ENCODE data around the gene ABCC12.

ABCC12 gene

DNA sequence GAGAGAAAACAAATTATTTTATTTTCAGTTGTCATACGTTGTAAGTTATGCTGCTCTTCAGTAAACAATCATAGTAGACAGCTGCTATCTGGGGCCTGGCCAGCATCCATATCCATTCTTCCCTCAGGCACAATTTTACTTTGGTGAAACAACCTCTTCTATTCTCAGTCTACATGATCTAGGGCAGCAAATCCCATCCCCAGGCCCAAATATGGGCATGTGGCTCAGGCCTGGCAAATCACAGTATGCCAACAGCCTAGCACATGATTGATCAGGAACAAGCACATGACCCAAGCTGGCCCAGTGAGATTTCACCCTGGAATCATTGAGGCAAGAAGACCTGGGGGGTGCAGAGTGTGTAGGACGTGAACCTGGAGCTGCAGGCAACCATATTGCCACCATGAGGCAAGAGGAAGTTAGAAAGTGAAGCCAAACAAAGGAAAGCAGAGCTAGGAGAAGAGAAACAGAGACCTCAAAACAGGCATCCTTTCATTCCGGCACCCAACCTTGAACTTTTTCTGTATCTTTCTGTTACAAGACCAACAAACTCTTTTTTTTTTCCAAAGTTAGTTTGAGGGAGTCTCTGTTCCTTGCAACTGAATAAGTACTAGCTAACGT lies 10.3 kb upstream of the ABCC12 start:
- no peak for DNase-seq

DNA sequence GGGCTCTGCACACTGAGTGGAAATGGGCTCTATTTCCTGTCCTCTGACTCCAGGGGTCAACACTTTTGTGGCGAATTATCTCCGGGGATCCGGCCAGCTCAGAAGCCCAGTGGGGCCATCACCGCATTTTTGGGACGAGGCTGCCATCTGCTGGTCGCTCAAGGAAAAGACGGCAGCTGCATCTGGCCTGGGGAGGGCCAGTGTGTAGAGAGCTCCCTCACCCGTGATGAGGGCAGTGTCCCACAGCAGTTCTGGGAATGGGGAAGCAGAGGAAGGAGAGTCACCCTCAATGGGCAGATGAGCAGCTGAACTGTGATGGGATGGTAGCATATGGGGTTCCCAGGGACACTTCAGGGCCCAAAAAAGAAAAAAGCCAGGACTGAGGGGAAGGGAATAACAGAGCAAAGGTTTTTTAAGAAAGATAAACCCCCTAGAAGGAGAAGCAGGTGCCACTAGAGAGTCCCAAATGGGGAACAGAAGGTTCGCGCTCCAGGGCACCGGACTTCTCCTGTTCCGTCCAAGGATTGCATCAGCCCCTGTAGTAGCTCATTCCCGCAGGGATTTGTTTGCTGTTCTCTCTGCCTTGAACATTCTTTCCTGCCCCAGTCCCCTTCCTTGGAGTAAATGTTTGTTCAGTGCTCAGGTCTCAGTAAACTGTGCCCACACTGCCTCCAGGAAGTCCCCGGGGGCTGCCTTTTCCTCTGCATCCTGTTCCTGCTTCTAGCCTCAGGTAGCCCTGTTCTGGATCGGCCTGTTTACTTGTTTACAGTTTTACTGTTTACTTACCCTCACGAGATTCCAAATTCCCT lies 9.3 kb upstream of the ABCC12 start:
- peak; percentile 67 for DNase-seq

DNA sequence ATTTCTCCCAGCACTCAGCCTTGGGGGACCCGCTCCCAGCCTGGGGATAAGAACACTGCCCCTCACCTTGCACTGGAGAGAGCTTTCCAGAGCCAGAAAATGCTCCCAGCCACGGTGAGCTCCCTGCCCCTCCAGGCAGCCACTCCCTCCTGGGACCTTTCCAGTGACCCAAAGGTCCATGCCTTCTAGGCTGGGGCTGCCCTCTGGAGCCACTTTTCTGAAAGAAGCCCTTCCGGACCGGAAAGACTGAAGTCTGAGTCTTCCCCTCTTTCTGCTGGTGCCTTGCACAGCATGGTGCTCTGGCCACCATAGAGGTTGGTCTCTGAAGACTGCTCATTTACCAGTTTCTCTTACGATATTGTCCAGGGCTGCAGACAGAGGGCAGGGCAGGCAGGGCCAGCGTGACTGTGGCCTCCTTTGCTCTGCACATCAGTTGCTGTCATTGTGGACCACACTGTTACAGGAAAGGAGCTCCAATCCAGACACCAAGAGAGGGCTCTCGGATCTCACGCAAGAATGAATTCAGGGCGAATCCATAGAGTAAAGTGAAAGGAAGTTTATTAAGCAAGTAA lies 7.1 kb upstream of the ABCC12 start:
- no peak for DNase-seq

DNA sequence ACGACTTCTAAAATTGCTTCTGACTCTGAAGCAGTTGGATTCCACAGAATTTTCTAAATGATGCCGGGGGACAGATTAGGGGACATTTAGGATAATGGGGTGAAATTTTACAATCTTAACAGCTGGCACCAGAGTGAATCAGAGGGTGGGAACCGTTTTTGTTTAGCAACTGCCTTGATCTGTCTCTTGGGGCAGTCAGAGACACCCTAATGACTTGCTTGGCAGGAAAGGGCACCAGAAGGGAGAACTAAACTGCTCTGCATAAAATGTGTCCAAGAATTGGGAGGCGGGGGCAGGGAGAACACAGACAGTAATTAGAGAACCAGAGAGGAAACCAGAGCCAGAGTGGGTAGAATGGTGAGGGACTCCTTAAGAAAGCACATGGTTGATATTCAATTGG lies 6.1 kb upstream of the ABCC12 start:
- no peak for DNase-seq

DNA sequence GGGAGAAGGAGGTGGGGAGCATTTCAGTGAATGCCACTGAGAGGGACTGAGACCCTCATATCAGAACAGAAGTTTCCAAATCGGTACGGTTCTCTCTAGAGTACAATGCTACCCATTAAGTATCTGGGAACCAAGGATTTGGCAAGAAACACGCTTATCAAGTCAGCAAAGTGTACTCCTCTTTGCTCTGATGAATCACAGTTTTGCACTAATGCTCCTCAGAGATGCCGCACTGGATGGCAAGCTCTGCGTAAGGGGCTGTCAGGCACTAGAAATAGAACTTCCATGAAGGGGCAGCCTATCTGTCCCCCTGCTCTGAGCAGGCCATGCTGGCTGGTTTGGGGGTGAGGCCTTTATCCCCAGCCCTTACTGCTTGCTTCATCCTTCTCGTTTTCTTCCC lies 4.8 kb upstream of the ABCC12 start:
- DNase-seq = no peak

DNA sequence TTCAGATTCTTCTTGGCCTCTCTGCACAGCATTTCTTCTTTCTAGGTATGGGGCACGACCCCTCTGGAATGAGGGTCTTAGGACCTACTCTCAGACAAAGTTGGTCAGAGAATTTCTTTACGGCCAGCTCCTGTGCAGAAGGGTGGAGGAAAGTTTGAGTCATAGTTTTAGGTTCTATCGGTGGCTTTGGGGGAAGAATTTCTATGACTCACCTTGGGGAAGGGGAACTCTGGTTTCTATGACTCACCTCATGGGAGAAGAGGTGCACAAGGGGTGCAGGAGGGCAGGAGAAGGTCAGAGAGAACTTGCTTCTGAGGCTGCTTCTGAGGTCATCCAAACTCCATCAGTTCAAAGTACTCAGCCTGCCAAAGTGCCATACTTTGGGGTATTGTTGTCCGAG lies 2.5 kb upstream of the ABCC12 start:
- no peak for DNase-seq

DNA sequence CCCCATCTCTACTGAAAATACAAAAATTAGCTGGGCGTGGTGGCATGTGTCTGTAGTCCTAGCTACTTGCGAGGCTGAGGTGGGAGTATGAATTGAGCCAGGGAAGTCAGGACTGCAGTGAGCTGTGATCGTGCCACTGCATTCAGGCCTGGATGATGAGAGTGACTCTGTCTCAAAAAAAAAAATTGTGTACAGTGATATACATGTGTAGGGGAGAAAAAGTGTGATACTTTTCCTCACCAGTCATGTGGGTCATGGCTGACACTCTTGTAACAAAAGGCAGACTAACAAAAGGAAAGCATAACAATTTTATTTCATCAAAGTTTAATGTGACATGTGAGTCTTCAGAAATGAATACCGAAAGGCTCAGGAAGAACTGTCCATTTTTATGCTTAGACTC lies 2.0 kb upstream of the ABCC12 start:
- no peak for DNase-seq

DNA sequence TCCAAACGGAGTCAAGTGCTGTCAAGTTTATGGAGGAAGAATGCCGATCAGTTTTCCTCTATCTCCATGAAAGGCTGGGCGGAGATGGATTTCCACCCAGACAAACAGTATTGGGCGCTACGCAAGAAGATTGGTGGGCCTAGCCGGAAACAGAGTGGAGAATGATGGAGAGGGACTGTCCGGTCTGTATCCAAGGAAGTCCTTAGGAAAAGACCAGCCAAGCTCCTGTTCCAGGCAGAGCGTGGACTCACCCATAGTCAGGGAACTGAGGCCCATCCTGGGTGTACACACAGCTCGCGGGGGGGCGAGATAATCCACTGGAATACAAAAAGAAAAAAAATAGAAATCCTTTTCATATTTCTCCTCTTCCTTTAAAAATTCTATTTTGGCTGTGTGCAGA lies 1.5 kb upstream of the ABCC12 start:
- no peak for DNase-seq

DNA sequence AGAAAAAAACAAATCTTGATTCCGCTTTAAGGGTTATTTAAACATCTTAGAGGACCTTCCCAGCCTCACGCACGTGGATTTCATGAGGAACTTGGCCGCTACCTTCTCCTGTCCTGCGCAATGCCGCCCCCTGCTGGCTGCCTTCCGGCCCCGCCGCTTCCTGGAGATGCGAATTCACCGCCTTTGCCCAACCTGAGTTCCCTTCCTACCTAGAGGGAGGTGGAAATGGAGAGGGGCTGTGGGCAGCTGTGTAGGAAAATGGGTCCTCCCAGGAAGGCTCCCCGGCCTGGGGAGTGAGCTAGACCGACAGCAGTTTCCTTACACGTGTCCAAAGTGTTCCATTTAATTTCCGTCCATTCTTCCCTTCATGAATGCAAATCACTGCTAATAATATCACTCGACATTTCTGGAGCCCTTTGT lies 1.0 kb upstream of the ABCC12 start:
- peak; percentile 81 for DNase-seq

DNA sequence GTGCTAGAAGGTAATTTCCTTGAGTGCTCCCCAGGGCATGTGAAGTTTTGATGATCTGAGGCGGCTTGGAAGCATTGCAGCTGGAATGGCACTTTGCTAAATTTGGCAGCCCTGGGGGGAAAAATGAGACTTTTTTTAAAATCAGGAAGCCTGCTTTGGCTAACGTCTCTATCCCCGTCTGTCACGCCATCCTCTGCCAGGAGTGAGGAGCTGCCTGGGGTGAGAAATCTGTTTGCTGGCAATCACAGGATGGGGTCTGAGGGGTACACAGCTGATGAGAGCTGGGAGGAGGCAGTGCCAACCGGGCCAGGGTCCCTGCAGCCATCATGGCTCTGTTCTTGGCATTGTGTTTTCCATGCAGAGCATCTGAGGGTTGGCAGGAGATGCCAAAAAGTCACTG lies 2.0 kb downstream of the ABCC12 start:
- DNase-seq = no peak

DNA sequence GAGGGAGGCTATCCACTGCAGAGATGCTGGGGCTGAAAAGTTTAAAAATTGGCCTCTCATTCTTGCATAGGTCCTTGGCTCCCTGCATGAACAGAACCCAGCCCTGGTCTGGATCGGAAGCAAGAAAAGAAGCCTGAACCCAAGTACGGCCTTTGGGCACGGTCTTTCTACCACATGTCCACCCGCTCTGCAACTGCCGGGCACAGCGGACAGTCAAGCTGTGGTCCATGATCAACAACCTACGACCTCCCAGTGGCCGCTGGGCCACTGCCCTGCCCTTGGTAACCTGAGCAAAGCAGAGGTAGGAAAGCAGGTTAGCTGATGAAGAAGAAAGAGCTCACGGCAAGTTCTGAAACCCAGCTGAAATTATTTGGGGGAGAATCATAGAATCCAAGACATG lies 3.6 kb downstream of the ABCC12 start:
- DNase-seq = no peak

DNA sequence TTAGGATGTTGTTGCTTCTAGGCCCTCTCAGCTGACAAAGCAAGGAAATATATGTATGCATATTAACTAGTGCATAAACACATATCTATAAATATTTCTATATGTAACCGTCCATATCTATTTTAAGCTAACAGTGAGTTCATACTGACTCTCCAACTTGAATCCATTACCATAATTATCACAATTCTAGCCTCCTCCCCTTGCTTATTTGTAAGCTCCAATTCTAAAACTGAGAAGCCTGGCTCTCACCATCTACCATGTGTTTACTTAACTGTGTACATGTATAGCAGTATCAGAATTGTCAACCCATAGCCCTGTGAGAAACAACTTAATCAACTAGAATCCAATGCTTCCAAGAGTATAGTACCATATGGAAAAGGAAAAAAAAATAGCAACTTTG lies 5.1 kb downstream of the ABCC12 start:
- no peak for DNase-seq

DNA sequence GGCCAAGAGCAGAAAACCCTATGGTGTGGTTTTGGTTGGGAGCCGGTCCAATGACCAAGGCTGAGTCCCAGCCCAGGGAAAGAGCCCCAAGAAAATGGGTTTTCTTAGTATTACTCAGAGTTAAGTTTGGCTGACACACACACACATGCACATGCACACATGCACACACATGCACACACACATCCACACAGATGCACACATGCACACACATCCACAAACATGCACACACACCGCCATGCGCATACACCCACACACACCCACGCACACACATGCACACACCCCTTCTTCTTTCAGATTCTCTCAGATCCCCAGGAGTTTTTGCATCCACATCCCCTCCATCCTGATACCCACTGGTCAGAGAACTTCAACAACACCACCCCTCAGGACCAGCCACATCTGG lies 9.1 kb downstream of the ABCC12 start:
- no peak for DNase-seq

DNA sequence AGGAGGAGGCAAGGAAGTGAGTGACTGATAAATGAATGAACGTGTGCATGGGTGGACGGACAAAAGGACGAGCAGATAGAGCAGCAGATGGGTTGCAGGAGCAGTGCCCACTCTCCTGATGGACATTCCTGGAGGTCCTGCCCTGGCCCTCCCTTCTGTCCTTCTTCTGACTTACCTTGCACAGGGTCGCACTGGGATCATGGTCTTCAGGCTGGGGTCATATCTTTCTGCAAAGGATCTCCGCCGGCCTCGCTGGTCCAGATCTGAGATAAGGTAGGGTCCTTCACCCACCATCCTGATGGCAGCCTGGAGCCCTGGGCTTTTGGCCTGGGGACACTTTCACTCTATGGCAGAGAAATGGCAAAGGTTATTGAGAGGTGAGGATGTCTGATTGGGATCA lies 9.7 kb downstream of the ABCC12 start:
- DNase-seq = no peak

DNA sequence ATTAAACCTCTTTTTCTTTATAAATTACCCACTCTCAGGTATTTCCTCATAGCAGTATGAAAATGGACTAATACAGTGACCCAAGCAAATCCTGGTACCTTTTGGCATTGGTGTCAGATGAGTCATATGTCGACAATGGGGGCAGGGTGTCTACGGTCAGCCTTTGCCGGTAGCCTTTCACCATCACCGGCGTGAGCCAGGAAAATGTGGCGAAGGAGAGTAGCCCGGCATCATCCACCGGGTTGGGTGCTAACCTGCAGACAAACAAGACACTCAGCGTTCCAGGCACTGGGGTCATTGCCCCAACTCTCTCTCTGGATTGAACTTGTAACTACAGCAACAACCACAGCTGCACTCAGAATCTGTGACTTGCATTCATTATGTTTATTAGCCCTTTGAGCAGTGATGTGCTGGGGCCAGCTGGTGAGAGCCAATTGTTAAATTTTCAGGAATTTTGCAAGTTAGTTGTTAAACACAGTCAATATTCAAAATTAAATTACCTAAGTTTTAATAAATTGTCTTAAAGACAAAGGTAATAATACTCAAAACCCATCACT lies 11.9 kb downstream of the ABCC12 start:
- DNase-seq = no peak

DNA sequence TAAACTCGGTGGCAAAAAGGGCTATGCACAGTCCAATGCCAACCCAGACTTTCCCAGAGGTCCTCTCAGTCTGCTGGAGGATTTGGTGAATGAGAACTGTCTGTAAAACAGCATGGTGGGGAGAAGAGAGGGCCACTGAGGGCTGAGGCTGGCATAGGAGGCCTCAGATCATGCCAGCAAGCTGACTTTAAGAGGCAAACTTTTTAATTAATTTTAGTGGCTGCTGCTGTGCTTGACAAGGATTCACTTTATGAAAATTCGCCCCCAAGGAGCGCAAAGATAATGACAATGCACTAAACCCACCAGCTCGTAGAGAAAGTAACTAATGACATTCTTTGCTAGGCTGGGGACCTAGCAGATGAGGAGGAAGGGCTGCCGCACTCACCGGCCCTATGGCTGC lies 15.0 kb downstream of the ABCC12 start:
- DNase-seq = no peak

DNA sequence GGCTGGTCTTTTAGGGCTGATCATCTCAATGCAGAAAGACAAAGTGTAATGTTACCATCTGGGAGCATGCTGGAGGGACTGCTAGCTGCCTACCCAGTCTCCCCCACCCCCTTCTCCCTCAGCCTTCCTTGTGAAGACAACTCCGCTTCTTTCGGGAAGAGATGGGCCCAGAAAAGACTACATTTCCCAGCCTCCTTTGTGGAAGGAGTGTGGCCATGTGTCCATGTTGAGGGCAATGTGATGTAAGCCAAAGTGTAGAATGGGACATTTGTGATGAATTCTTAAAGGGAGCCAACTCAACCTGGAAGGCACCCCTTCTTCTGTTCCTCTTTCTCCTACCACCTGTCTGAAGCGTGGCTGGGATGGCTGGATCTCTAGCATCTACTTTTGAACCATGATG lies 16.3 kb downstream of the ABCC12 start:
- DNase-seq = no peak

DNA sequence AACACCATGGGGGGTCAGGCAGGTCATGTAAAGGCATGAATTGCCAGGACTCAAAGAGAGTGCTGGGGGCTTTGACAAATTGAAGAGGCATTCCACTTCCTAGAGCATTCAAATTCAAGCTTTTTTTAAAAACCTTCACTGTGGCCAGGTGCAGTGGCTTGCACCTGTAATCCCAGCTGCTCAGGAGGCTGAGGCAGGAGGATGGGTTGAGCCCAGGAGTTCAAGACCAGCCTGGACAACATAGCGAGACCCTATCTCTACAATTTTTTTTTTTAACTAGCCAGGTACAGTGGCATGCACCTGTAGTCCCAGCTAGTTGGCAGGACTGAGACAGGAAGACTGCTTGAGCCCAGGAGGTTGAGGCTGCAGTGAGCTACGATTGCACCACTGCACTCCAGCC lies 17.2 kb downstream of the ABCC12 start:
- no peak for DNase-seq

DNA sequence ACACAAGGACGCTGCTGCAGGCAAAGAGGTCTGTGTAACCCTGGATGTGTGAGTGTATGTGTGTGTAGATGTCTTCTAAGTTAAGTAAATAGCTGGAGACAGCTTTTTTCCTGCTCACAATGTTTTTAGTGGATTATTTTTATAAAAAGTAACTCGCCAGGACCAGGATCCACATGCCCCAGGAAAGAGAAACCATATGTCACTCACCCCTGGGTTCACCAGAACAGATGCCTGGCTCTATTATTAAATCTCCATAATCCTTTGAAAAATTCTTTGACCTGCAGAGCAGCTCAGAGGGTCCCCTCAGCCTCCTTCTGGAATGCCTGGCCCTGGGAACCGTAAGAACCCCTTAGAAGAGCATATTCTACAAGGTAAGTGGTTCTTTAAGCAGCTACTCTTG lies 18.0 kb downstream of the ABCC12 start:
- no peak for DNase-seq

DNA sequence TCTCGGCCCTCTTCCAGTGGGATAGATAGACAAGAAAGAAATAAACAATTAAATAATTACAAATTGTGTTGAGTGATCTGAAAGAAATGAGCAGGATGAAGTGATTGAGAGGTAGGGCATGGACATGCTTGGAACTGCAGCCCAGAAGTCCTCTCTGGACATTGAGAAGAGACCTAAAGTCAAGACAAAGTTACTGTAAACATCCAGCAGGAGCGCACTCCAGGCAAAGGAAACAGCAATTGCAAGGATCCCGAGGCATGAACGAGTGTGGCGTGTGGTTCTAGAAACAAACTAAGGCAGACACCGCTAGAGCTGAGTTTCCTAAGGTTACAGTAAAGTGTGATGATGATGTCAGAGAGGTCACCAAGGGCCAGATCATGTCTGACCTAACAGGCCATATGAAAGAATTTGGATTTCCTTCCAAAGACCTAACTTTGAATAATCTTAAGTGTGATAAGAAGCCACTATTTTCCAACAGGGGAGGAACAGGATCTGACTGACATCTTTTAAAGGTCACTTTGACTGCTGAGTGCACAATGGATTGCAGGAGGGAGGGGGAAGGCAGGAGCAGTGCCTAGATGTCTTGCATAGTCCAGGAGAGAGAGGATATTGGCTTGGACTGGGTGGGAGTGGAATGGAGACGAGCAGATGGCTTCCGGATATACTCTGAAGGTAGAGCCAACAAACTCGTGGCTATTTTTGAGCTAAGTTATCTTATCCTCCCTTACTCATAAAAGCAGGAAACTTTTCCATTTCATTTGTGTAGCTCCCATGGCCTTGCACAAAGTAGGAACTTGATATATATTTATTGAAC lies 19.0 kb downstream of the ABCC12 start:
- no peak for DNase-seq

DNA sequence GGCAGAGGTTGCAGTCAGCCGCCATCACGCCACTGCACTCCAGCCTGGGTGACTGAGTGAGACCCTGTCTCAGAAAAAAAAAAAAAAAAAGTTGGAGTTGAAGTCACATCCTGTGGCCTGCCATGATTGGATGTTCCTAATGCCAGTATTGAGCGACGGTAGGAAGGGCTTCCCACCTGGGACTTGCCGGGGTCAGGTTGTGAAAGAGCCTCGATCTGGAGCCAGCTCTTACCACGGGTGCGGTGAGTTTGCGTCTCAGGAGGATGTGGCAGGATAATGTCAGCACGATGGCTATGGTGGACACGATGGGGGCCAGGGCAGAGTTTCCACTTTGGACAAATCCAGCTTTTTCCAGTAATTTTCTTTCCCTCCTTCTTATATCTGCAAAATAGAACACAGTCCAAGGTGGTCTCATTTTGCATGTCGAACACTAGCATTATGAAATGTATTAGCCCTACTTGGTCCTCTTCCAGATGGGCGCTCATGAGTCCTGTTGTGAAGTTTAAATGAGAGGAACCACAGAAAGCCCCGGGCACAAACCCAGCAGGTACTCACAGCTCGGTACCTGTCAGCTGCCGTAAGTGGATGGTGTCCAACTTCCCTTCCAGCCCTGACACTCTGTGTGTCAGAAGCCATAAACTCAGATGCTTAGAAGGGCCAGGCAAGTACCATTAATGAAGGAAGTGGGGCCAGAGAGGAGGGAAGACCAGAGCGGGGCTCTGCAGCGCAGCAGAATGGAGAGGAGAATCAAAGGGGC lies 22.2 kb downstream of the ABCC12 start:
- no peak for DNase-seq

DNA sequence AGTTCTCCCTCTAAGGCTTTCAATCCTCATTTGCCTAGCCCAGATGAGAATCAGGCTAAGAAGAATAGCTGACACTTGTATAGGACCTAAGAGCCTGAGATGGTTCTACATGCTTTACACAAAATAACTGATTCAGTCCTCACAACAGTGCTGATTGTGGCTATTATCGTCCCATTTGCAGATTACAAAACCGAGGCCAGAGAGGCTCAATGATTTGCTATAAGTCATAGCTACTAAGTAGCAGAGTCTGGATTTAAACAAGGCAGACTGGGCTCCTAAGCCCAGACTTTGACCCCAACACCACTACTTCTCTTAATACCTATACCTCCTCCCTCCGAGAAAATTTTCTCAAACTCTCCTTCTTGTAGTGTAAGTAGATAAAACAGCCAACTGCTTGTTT lies 23.1 kb downstream of the ABCC12 start:
- DNase-seq = no peak

All from activated CD4-positive, alpha-beta T cell treated with anti-CD3 and anti-CD28 coated beads, Interleukin-2, amount 50 U/mL, for 1 hour (primary cell).